GM12873 (cell line): Measurements from ENCODE around the gene SLC9A2.

Experiments
- TF ChIP-seq, protein P1 (sequence below): IDR thresholded peaks from 2 replicates; pipeline ENCODE4 v1.5.1; 2012; ENCODE audit warnings: low read depth, mild to moderate bottlenecking, moderate library complexity, low read length, control low read depth; ENCODE audit not compliant: insufficient read depth; ENCODE audit errors: missing control alignments

SLC9A2 gene

DNA sequence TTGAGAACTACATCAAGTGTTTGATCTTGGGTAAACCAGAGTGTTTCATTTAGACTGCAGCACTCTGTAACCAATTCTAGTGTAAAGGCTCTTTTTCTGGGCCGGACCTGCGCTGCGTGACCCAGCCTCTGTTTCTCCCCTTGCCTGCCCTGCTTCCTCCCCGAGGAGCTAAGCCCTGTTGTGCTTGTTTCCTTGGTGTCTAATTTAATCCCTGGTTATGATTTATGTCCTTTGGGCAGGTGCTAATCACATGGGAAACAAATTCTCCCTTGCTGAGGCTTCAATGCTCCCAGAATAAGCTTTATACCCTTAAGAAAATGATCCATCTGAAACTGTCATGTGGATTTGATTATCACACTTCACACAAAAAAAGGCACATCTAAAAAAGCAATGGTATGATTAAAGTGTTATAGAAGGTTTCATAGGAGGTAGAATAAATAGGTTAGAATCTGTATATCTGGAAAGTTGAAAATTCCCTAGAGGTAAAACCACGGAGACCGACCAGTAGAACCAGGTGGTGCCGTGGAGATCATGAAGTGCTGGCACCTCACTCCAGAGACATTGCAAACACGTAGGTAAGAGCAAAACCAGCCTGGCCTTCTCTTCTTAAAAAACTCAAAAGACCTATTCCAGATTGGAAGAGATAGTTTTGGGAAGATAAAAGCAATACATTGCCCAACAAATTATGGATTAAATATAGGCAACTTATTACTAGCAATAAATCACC is 31.0 kb upstream of the SLC9A2 start:
- TF ChIP-seq, protein P1, sequence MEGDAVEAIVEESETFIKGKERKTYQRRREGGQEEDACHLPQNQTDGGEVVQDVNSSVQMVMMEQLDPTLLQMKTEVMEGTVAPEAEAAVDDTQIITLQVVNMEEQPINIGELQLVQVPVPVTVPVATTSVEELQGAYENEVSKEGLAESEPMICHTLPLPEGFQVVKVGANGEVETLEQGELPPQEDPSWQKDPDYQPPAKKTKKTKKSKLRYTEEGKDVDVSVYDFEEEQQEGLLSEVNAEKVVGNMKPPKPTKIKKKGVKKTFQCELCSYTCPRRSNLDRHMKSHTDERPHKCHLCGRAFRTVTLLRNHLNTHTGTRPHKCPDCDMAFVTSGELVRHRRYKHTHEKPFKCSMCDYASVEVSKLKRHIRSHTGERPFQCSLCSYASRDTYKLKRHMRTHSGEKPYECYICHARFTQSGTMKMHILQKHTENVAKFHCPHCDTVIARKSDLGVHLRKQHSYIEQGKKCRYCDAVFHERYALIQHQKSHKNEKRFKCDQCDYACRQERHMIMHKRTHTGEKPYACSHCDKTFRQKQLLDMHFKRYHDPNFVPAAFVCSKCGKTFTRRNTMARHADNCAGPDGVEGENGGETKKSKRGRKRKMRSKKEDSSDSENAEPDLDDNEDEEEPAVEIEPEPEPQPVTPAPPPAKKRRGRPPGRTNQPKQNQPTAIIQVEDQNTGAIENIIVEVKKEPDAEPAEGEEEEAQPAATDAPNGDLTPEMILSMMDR = no peak

DNA sequence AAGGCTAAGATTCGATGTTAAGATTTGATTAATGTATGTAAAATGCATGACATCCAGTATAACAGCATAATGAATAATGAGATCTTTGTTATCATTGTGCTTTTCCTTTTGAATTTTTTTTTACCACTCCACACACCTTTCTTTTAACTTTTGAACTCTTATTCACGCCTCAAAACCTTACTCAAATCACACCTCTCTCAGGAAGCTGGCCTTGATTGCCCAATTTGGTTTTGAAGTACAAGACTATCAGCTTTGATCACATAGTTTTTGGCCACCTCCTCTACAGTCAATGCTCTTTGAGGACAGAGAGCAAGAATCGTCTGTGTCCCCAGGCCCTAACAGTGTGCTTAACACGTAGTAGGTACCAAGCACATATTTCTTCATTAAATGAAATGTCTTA is 29.9 kb upstream of the SLC9A2 start:
- TF ChIP-seq, protein P1 = no peak

DNA sequence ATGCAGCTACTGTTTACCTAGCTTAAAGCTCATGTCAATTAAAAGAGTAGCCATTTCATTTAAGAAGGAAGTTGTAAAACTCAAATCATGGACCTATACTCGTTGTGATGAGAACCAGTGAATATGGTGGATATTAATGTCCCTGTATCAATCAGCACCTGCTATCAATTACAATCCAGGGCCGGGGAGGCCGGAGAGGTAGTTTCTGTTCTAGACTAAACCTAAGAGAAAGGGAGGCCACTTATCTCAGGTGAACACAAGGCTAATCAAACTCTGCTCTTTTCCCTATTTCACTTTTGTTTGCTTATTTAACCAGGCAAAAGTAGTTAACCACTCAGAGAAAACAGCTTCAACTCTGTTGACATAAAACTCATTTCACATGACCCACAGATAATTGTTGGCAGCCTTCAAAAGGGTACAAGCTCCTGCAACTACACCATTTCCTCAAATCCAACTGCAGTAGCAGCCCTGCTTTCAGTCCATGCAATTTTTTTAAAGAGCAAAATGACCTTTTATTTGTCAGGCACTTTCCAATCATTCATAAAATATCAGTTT is 27.8 kb upstream of the SLC9A2 start:
- TF ChIP-seq, protein P1 = no peak

DNA sequence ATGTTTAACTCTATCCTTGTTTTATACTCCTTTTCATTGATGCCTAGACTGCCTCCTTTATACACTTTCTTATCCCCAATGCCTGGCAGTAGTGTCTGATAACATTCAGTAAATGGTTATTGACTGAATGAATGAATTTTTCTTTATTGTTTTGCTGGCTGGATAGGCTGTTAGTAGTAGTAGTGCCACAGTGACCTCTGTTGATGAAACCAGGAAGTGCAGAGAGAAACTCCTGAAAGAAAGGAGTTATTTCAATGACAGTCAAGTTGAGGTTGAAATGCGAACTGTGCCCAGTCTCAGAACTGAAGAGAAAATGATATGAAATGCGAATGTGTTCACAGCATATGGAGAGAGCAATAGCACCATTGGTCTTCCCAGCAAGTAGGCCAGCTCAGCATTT is 26.8 kb upstream of the SLC9A2 start:
- TF ChIP-seq, protein P1 = peak; percentile 45

DNA sequence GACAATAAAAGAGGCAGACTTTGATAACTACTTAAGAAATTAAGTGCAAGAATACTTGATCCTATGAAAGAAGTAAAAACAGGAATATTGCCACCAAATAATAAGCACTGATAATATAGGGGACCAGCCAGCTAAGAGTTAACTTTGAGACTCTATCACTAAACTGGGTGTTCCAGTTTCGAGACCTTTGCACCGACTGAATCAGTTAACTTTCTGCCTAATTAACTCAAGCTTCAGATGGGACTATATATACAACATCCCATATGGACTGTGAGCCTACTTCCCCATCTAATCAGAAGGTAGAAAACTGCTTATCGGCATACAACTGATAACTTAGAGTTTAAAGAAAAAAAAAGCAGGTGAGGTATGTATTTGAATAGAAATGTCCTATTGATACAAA is 25.8 kb upstream of the SLC9A2 start:
- TF ChIP-seq, protein P1 = no peak

DNA sequence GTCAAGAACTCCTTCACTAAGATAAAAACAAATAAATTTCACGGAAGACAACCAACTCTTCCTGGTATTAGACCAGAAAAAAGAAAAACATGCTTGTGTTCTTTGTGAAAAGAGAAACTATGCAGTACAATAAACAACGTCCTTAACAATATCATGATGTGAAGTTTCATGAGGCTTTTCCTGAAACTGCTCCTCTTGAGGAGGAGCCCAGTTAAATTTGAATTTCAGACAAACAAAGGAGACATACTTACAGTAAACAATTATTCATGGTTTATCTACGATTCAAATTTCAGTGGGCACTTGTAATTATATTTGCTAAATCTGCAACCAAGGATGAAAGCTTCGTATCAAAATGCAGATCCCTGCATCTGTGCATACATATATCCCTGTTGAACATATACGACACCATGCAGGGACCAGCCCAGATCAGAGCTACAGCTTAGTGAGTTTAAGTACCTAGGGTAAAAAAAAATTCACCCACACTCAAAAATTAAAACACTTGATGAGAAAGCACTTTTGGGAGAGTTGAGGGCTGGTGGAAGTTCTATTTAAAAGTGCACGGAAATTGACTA is 24.8 kb upstream of the SLC9A2 start:
- TF ChIP-seq, protein P1 = no peak

DNA sequence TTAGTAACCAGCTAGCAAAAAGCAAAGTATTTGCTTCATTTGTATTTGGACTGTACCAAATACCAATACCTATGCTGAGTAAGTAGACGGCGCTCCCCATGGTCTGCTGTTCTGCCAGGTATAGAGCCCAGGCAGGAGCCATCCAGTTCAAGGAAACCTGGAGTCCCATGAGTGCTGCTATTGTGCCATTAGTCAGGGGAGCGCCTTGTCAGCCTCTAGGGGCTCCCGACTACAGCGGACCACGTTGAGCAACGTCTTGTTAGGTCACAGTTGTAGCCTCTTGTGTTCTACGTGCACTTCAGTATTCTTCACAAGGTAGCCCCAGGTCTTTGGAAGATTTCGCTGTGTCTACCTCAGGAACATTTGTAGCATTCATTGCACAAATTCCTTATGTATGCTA is 21.6 kb upstream of the SLC9A2 start:
- TF ChIP-seq, protein P1 = no peak
